GM18505 (cell line): Measurements from ENCODE around the gene CTNNA3.
"Not testable (repeated sequence)": the region's sequence is repeated elsewhere in the genome, so short reads cannot be mapped to it uniquely, and the experiment has no call there.

Experiments used
- ATAC-seq: cut with Tn5 transposase; IDR thresholded peaks from one replicate; pipeline ENCODE4 v1.9.1; 2021; ENCODE audit not compliant: unreplicated experiment
- POLR2A ChIP-seq: IDR thresholded peaks from 4 replicates; pipeline ENCODE4 v1.6.1; 2011; ENCODE audit warnings: borderline replicate concordance; ENCODE audit not compliant: insufficient read depth, insufficient read length; ENCODE audit errors: extremely low read depth

CTNNA3 gene

GRCh38 chr10:67696029-67696428 lies at the start of gene CTNNA3:
TSS of gene CTNNA3 (minus strand) at chr10:67696195.
- no peak for ATAC-seq
- TF ChIP-seq POLR2A = no peak

DNA sequence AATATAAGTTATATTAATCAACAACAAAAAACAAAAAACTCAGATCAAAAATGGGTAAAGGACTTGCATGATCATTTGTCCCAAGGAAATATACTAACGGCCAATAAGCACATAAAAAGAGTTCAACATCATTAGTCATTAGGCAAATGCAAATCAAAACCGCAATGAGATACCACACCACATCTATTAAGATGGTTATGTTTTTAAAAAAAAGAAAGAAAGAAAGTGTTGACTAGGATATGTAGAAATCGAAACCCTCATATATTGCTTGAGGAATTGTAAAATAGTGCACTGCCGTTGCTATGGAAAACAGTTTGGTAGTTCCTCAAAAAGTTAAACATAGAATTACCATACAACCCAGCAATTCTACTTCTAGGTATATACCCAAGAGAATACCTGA lies 39.4 kb upstream of the CTNNA3 start:
- TF ChIP-seq POLR2A = no peak
- ATAC-seq = no peak

DNA sequence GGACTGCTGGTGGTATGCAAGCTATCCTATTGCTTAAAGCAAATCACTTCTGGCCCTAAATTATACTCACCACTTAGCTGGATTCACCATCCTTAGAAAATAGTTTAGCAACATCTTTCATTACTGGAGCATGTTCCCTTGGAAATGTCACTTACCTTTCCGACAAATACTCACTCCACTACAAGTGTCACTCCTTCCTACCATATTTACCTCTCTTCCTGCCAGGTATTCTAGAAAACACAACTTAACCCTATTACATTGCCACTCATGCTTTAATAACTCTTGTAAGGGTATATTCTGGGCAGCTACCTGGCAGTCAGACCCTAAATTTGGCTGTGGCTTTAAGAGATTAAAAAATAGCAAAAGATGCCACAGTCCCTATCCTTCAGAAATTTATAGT lies 37.5 kb upstream of the CTNNA3 start:
- TF ChIP-seq POLR2A = no peak
- no peak for ATAC-seq

GRCh38 chr10:67725567-67725966 lies 29.6 kb upstream of the CTNNA3 start:
- ATAC-seq = no peak
- no peak for TF ChIP-seq POLR2A

DNA sequence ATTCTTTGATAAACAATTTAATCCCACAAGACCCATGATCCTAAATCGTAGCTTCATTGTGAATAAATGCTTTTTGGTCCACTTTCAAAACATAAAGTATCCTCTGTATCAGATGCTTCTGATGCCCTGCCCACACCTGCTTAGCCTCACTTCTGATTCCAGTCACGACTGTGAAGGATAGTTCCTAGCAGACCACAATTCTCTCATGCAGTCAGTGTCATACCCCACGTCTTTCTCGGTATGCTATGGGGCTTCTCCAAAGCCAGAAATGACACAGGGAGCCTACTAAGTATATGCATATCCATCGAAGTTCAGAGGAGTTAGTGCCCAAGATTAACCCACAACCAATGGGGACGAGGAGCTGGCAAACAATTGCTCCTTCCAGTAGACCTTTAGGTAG lies 27.6 kb upstream of the CTNNA3 start:
- no peak for ATAC-seq
- TF ChIP-seq POLR2A = no peak

GRCh38 chr10:67722113-67722512 lies 26.1 kb upstream of the CTNNA3 start:
- peak; percentile 98 for ATAC-seq
- TF ChIP-seq POLR2A = no peak

GRCh38 chr10:67716455-67716854 lies 20.5 kb upstream of the CTNNA3 start:
- not testable (repeated sequence) for ATAC-seq

- TF ChIP-seq POLR2A = no peak
- ATAC-seq = no peak
Observed at GRCh38 chr10:67705921-67706320, 9.9 kb upstream of the CTNNA3 start.

- ATAC-seq = not testable (repeated sequence)
Observed at GRCh38 chr10:67699613-67700270, 3.7 kb upstream of the CTNNA3 start.

DNA sequence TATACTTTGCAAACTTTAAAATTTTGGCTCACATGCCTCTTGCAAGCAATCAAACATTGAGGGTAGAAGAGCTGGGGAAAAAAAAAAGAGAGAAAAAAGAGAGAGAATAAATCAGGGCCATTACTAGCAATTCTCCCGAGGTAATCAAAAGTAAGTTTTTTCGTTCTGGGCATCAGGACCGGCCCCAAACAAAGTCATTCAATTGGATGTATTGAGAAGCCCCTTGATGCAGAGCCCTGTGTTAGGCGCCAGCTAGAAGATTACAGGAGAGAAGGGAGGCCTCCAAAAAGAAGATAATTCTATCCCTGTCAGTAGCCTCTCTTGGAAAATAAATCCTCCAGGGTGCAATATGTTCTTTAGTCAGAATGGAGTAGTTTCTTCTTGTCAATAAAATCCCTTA lies 2.2 kb upstream of the CTNNA3 start:
- no peak for ATAC-seq
- no peak for TF ChIP-seq POLR2A

DNA sequence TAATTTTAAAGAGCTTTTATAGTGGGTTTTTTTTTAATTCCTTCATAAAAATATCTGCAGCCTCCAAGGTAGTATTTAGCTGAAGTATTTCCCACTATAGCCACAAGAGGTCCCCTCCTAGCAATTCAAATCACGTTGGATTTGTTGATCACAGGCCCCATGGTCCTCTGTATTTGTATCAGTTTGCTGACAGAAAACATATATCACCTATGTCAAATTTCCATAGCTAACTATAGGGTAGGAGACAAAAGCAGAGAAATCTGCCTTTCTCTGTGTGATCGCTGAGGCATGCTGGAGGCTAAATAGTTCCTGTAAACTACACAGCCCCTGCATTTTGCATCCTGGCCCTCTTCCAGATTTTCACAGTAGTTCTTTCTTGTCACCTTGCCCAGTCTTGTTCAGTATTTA lies 1.7 kb upstream of the CTNNA3 start:
- ATAC-seq = peak; percentile 88
- TF ChIP-seq POLR2A = no peak

GRCh38 chr10:67696679-67697078 lies 684 bp upstream of the CTNNA3 start:
- ATAC-seq = no peak
- TF ChIP-seq POLR2A = no peak

GRCh38 chr10:67695555-67695954 lies 440 bp downstream of the CTNNA3 start:
- TF ChIP-seq POLR2A = no peak
- ATAC-seq = no peak

DNA sequence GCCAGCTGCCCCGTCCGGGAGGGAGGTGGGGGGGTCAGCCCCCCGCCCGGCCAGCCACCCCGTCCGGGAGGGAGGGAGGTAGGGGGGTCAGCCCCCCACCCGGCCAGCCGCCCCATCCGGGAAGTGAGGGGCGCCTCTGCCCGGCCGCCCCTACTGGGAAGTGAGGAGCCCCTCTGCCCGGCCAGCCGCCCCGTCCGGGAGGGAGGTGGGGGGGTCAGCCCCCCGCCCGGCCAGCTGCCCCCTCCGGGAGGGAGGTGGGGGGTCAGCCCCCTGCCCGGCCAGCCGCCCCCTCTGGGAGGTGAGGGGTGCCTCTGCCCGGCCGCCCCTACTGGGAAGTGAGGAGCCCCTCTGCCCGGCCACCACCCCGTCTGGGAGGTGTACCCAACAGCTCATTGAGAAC lies 4.1 kb downstream of the CTNNA3 start:
- not testable (repeated sequence) for ATAC-seq

DNA sequence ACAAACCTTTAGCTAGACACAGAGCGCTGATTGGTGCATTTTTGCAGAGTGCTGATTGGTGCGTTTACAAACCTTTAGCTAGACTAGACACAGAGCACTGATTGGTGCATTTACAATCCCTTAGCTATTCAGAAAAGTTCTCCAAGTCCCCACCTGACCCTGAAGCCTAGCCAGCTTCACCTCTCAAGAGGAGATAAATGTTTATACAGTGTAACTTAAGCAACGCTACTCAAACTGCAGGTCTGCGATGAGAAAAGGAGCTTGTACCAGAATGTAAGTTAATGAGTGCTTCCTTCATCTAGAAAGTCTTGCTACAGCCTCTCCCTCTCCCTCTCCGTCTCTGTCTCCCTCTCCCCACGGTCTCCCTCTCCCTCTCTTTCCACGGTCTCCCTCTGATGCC lies 5.5 kb downstream of the CTNNA3 start:
- ATAC-seq = not testable (repeated sequence)

- ATAC-seq = not testable (repeated sequence)
Observed at GRCh38 chr10:67684140-67684539, 11.9 kb downstream of the CTNNA3 start.
